NCI-H128 (cell line): ENCODE results near the gene FLRT1.

ENCODE experiments used
- DNase-seq: peaks from one replicate; lab custom pipeline; 2025; ENCODE audit not compliant: unreplicated experiment; lab: John Stamatoyannopoulos, UW

Gene FLRT1

DNA sequence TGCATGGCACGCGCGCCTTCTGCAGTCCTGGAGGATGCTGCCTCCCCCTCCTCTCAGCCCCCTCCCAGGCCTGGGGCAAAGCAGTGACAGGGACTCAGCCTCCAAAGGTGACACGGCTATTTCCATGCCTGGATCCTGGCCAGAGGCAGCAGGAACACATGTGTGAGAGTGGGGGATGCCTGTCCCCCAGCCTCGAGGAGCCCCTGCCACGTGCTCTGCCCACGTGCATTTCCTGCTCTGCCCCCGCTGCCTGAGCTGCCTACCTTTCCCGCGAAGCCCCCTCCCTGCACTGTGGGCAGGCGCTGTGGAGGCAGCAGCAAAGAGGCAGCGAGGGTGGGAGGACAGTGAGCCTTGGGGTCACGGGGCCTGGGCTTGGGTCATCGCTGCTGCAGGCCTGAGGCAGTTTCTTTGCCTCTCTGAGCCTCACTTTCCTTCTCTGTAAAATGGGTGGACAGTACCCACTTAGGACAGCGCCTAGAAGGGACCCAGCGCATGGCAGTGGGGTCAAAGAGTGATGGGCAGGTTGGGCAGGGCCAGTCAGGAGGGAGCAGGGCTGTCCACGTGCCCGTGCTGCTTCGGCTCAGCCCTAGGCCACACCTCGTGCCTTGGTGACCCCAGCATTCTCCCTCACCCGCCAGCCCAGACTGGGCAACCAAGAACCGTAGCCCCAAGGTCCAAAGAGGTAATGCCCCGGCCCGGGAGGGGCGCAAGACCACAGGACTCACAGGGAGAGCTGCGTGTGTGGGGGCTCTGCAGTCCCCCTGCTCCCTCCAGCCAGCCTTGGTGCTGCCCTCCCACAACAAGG, 48.6 kb downstream of the FLRT1 start:
- DNase-seq = no peak

DNA sequence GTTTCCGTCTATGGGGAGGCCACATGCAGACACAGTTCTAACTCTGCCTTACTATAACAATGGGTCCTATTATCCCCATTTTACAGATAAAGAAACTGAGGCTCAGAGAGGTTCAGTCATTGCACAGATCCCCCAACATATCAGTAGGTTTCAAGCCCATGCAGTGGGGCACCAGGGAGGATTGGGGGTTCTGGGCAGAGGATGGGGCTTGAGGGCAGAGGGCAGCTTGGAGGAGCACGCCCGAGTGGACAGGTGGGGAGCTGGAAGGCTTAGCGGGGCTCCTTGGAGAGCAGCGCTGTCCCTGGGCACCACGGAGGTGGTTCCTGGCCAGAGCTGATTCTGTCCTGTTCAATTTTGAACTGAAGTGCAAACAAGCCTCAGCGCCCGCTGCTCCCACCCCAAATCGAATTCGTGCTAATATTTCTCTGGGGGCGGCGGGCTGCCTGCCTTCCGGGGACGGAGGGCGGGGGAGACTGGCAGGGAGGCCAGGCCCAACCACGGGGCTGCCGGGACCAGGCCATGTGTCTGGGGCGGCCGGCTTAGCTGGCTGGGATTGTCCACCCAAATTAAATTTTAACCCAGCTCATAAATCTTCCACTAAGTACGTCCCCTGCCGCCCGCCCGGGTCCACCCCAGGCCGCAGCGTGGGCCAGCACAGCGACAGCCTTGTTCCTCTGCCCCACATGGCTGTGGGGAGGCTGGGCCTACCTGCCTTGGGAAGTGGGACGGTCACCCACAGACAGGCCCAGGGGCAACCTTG, 49.4 kb downstream of the FLRT1 start:
- no peak for DNase-seq
